ENCODE data around the gene GTF3C6.
"Not testable (repeated sequence)": the region's sequence is repeated elsewhere in the genome, so short reads cannot be mapped to it uniquely, and the experiment has no call there.

GTF3C6 gene

DNA sequence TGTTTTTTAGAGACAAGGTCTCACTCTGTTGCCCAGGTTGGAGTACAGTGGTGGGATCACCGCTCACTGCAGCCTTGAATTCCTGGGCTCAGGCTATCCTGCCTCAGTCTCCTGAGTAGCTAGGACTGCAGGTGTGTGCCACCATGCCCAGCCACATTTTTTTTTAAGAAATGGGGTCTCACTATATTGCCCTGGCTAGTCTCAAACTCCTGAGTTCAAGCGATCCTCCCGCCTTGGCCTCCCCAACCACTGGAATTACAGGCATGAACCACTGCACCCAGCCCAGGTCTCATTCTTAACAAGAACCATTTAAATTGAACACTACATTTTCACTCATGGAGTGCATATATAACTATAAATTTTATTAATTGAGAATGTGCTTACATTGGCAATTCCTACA lies 43.8 kb downstream of the GTF3C6 start:
- Mint-ChIP-seq H3K4me1 (peaks cover 3% of the 10 kb centered on the region), H3K27me3 (no peaks in the 10 kb centered on the region), H3K4me3 (no peak overlapping the region), H3K27ac (no peak overlapping the region), H3K36me3 (peaks cover 29% of the 10 kb centered on the region), H3K9me3 (no peaks in the 10 kb centered on the region)
- ATAC-seq (ENCODE audit: low read depth) = no peak
- no peak for DNase-seq (ENCODE audit: low spot score in 2 of 2)

DNA sequence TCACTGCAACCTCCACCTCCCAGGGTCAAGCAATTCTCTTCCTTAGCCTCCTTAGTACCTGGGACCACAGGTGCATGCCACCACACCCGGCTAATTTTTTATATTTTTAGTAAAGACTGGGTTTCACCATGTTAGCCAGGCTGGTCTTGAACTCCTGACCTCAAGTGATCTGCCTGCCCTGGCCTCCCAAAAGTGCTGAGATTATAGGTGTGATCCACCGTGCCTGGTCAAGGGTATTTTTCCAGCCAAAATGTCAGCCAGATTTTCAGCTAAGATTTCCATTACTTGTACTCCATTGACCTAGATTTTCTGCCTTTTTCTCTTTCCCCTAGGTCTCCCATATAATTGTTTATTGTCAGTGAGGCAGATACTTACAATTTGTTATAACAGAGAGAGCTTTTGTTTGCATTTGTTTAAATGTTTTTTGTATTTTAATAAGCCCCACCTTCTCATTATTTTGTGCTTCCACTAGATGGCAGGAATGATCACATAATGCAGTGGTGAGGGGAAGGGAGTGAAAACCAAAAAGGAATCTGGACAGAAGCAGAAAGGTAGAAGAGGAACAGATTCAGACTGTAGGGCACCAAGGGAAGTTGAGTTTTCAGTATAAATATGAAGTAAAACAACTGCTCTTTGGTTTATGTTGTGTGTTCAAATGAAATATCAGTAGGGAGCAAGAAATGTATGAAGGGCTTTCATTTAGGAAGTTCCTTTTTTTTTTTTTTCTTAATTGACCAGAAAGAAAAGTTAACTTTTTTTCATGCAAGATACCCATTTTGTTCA lies 53.0 kb downstream of the GTF3C6 start:
- Mint-ChIP-seq H3K4me3 (no peak overlapping the region), H3K4me1 (peaks cover 3% of the 10 kb centered on the region), H3K27me3 (no peaks in the 10 kb centered on the region), H3K9me3 (no peaks in the 10 kb centered on the region), H3K27ac (no peak overlapping the region), H3K36me3 (peaks cover 23% of the 10 kb centered on the region)
- peak in 1 of 2 donors; percentile 14 for DNase-seq (ENCODE audit: low spot score in 2 of 2)
- ATAC-seq (ENCODE audit: low read depth) = peak; percentile 73

DNA sequence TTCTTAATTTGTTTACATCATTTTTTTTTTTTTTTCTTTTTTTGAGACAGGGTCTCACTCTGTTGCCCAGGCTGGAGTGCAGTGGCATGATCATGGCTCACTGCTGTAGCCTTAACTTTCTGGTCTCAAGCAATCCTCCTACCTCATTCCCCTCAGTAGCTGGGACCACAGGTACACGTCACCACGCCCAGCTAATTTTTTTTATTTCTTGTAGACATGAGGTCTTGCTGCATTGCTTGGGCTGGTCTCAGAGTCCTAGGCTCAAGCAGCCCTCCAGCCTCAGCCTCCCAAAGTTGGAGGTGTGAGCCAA lies 53.6 kb downstream of the GTF3C6 start:
- DNase-seq (ENCODE audit: low spot score in 2 of 2) (no peak), ATAC-seq (ENCODE audit: low read depth) (no peak)
- no peaks in the 10 kb centered on the region for H3K27me3 Mint-ChIP-seq
- H3K4me3 Mint-ChIP-seq = no peak overlapping the region
- H3K27ac Mint-ChIP-seq = no peak overlapping the region
- H3K36me3 Mint-ChIP-seq = peaks cover 23% of the 10 kb centered on the region
- H3K9me3 Mint-ChIP-seq = no peaks in the 10 kb centered on the region
- peaks cover 3% of the 10 kb centered on the region for H3K4me1 Mint-ChIP-seq

DNA sequence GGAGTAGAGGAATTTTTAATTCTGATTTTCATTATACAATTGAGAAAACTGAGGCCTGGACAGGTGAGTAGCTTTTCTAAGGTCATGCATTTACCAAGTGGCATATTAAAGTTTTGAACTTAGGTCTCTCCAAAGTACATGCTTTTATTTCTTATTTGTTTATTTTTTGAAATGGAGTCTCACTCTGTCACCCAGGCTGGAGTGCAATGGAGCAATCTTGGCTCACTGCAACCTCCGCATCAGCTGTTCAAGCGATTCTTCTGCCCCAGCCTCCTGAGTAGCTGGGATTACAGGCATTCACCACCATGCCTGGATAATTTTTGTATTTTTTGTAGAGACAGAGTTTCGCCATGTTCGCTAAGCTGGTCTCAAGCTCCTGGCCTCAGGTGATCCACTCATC lies 54.0 kb downstream of the GTF3C6 start:
- DNase-seq (ENCODE audit: low spot score in 2 of 2); H3K4me1 Mint-ChIP-seq; H3K4me3 Mint-ChIP-seq; H3K27me3 Mint-ChIP-seq; H3K9me3 Mint-ChIP-seq; H3K27ac Mint-ChIP-seq; ATAC-seq (ENCODE audit: low read depth): not testable (repeated sequence)
- H3K36me3 Mint-ChIP-seq = peaks cover 23% of the 10 kb centered on the region

DNA sequence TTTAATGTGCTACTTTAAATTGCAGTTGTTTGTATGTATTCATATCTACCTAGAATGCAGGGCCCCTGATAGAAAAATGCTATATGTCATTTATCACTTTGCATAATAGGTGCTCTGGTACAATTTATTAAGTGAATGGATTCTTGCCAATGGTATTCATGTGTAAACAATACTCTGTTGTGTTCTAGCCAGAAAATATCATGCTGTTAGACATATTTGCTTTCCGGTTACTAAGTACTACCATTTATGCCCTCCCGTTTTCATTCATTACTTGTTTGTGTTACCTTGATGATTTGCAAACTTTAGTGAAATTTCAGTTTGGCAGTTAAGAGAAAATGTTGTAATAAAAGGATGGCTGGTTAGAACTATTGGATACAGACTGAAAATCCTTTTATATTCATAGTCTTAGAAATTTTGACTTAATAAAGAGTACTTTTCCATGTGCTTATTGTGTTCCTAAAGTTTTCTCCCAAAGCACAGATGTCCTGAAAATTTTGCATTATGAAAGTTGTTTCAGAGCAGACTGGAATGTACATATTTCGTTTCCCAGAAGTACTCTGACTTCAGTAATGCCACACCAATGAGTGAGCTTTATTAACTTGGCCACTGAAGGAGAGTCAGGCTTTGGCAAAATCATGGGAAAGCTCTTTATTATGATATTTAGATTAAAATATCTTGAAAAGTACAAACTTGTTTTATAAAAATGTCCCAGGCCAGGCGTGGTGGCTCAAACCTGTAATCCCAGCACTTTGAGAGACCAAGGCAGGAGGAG lies 54.8 kb downstream of the GTF3C6 start:
- H3K27ac Mint-ChIP-seq = no peak overlapping the region
- peaks cover 23% of the 10 kb centered on the region for H3K36me3 Mint-ChIP-seq
- H3K9me3 Mint-ChIP-seq = no peaks in the 10 kb centered on the region
- DNase-seq (ENCODE audit: low spot score in 2 of 2) = no peak
- H3K27me3 Mint-ChIP-seq = no peaks in the 10 kb centered on the region
- H3K4me3 Mint-ChIP-seq = no peak overlapping the region
- H3K4me1 Mint-ChIP-seq = peaks cover 3% of the 10 kb centered on the region
- no peak for ATAC-seq (ENCODE audit: low read depth)

DNA sequence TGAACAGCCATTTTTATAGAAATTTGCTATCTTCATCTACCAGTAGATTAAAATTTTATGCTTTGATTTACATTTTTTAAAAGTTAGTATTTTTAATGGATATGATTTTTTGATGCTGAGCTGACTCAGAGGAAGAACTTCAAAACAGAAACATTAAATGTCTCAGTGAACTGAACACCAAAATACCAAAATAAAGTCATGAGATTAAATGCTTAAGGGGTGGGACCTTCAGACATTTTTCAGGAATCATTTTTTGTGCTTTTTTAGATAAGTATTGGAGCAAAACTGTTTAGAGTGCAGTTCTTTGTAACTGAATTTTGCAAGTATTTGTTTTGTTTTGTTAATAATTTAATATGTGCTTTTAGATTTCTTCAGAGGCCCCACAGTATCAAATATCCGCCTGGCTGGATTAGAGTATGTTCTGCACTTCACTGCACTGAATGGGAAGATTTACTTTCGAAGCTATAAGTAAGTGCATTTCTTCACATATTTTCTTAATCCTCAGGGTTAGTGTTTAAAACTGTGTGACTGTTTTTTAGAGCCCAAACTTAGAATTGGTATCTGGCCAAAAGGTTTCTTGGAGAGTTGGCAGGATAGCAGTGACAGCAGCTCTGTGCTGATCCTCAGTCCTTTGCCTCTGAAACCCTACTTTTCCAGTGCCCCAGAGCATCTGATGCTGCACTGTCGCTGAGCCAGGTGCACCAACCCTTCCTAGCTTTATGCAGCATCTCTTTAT lies 57.1 kb downstream of the GTF3C6 start:
- ATAC-seq (ENCODE audit: low read depth) = no peak
- peaks cover 3% of the 10 kb centered on the region for H3K4me1 Mint-ChIP-seq
- no peaks in the 10 kb centered on the region for H3K9me3 Mint-ChIP-seq
- peaks cover 16% of the 10 kb centered on the region for H3K36me3 Mint-ChIP-seq
- H3K27me3 Mint-ChIP-seq = no peaks in the 10 kb centered on the region
- no peak overlapping the region for H3K27ac Mint-ChIP-seq
- DNase-seq (ENCODE audit: low spot score in 2 of 2) = no peak
- H3K4me3 Mint-ChIP-seq = no peak overlapping the region

DNA sequence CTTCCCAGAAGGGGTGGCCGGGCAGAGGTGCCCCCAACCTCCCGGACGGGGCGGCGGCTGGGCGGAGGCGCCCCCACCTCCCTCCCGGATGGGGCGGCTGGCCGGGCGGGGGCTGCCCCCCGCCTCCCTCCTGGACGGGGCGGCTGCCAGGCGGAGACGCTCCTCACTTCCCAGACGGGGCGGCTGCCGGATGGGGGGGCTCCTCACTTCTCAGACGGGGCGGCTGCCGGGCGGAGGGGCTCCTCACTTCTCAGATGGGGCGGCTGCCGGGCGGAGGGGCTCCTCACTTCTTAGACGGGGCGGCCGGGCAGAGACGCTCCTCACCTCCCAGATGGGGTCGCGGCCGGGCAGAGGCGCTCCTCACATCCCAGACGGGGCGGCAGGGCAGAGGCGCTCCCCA lies 58.7 kb downstream of the GTF3C6 start:
- ATAC-seq (ENCODE audit: low read depth); H3K27me3 Mint-ChIP-seq; H3K27ac Mint-ChIP-seq; H3K9me3 Mint-ChIP-seq; H3K4me1 Mint-ChIP-seq; DNase-seq (ENCODE audit: low spot score in 2 of 2); H3K4me3 Mint-ChIP-seq: not testable (repeated sequence)
- H3K36me3 Mint-ChIP-seq = peaks cover 12% of the 10 kb centered on the region
